HepG2 (cell line): Measurements from ENCODE around the gene CPEB3. TPM values are rescaled to one million over a fixed set of nuclear protein-coding genes. Genes with fewer than 3 reads are reported as not detected.

Source experiments
- BHLHE40 ChIP-seq: IDR thresholded peaks from 2 replicates; pipeline ENCODE4 v1.6.1; 2011; ENCODE audit warnings: low read length, improper control_type of control experiment
- CCDC6 ChIP-seq: sonication (generic); formaldehyde crosslinking; IDR thresholded peaks from 2 replicates; pipeline ENCODE4 v1.8.1; 2022; ENCODE audit warnings: mild to moderate bottlenecking, missing genetic modification reagents, moderate library complexity
- CREB3 ChIP-seq: sonication (generic); formaldehyde crosslinking; IDR thresholded peaks from 2 replicates; pipeline ENCODE4 v1.5.0; 2020; ENCODE audit warnings: missing genetic modification reagents
- HBP1 ChIP-seq: IDR thresholded peaks from 2 replicates; pipeline ENCODE4 v1.6.1; 2016; ENCODE audit warnings: low read depth, control low read depth
- HNF1A ChIP-seq, 2 experiments: sonication (generic) in 1 of 2; formaldehyde crosslinking in 1 of 2; IDR thresholded peaks; 2 replicates each; pipeline versions ENCODE4 v1.4.0 to v1.6.1; 2016 to 2020; ENCODE audit warnings: borderline replicate concordance in 1 of 2, low read depth in 1 of 2, mild to moderate bottlenecking in 1 of 2, missing genetic modification reagents in 1 of 2
- HOMEZ ChIP-seq: IDR thresholded peaks from 2 replicates; pipeline ENCODE4 v1.6.1; 2016; ENCODE audit warnings: low read depth
- IRX3 ChIP-seq: sonication (generic); formaldehyde crosslinking; IDR thresholded peaks from 2 replicates; pipeline ENCODE4 v1.8.1; 2023; ENCODE audit warnings: mild to moderate bottlenecking, low read depth, missing genetic modification reagents, borderline replicate concordance
- MED1 ChIP-seq: sonication (generic); formaldehyde crosslinking; IDR thresholded peaks from 2 replicates; pipeline ENCODE4 v1.4.0; 2020; ENCODE audit warnings: missing genetic modification reagents
- MIXL1 ChIP-seq: IDR thresholded peaks from 2 replicates; pipeline ENCODE4 v1.6.1; 2016
- NFE2 ChIP-seq: sonication (generic); formaldehyde crosslinking; IDR thresholded peaks from 2 replicates; pipeline ENCODE4 v1.4.0; 2020; ENCODE audit warnings: missing genetic modification reagents
- PAXIP1 ChIP-seq: sonication (generic); formaldehyde crosslinking; conservative IDR thresholded peaks from 2 replicates; pipeline ENCODE4 v1.4.0; 2020; ENCODE audit warnings: mild to moderate bottlenecking, missing genetic modification reagents, moderate library complexity
- POLR2AphosphoS5 ChIP-seq: IDR thresholded peaks from 2 replicates; pipeline ENCODE4 v1.6.1; 2012; ENCODE audit warnings: low read depth, low read length
- REPIN1 ChIP-seq: sonication (generic); formaldehyde crosslinking; IDR thresholded peaks from 2 replicates; pipeline ENCODE4 v1.8.0; 2022; ENCODE audit warnings: missing genetic modification reagents, low read depth, mild to moderate bottlenecking, borderline replicate concordance
- RXRB ChIP-seq: IDR thresholded peaks from 2 replicates; pipeline ENCODE4 v1.6.1; 2016; ENCODE audit warnings: borderline replicate concordance, missing genetic modification reagents, missing compliant biosample characterization
- ZNF12 ChIP-seq: sonication (generic); formaldehyde crosslinking; IDR thresholded peaks from 2 replicates; pipeline ENCODE4 v1.5.0; 2020; ENCODE audit warnings: missing genetic modification reagents
- ZNF331 ChIP-seq: sonication (generic); formaldehyde crosslinking; IDR thresholded peaks from 2 replicates; pipeline ENCODE4 v1.4.0; 2020; ENCODE audit warnings: missing genetic modification reagents
- ZNF468 ChIP-seq: sonication (generic); formaldehyde crosslinking; IDR thresholded peaks from 2 replicates; pipeline ENCODE4 v1.8.0; 2022; ENCODE audit warnings: mild to moderate bottlenecking, moderate library complexity, missing genetic modification reagents
- ZNF629 ChIP-seq: sonication (generic); formaldehyde crosslinking; conservative IDR thresholded peaks from 2 replicates; pipeline ENCODE4 v1.5.0; 2020; ENCODE audit warnings: missing genetic modification reagents
- polyA plus RNA-seq, 8 experiments: library from polyadenylated mRNA; depleted of rRNA in 3 of 8; stranded (reverse) in 7 of 8; unstranded in 1 of 8; fragments of >200 nt; fragmentation: Illumina TruSeq in 4 of 8; extraction: Trizol in 4 of 8; gene quantifications; 2 replicates each; pipeline versions ENCODE4 v1.2.1 to v1.2.3, GENCODE V29; 2011 to 2016; ENCODE audit warnings: low read depth in 4 of 8, missing spikeins in 1 of 8, mixed read lengths in 1 of 8; ENCODE audit not compliant: insufficient read depth in 1 of 8
- total RNA-seq, 5 experiments: library from RNA; depleted of rRNA; stranded (reverse); fragments of >200 nt; fragmentation: Illumina TruSeq; extraction: Trizol; gene quantifications; 2 replicates each; pipeline ENCODE4 v1.2.3, GENCODE V29; 2016; ENCODE audit warnings: low read depth in 1 of 5

Gene CPEB3
- total and polyA plus RNA-seq, 2 of the 13 experiments (the other 11 are each of a cell fraction or from before 2014, with no cell fraction given), result 0.66 to 0.70 TPM

- TF ChIP-seq RXRB (0 out of 2 replicates have a peak, but pooled peaks have one; percentile 33), IRX3 (CRISPR knock-in tag) (no peak), BHLHE40 (no peak), HBP1 (CRISPR knock-in tag) (0 out of 2 replicates have a peak, but pooled peaks have one; percentile 35), MED1 (CRISPR knock-in tag) (peak; percentile 61; the same call in 1 of the 2 replicates), ZNF12 (CRISPR knock-in tag) (peak; percentile 48; the same call in 1 of the 2 replicates), ZNF629 (CRISPR knock-in tag) (no peak), HNF1A (IDR thresholded peaks at IDR 0.05; ENCODE audit: low read depth) (no peak), HNF1A (CRISPR knock-in tag; IDR thresholded peaks at IDR 0.05; ENCODE audit: borderline replicate concordance) (peak; percentile 27; the same call in 1 of the 2 replicates), HOMEZ (no peak), ZNF468 (CRISPR knock-in tag) (no peak), CCDC6 (CRISPR knock-in tag) (no peak), CREB3 (CRISPR knock-in tag) (no peak), POLR2AphosphoS5 (no peak), PAXIP1 (CRISPR knock-in tag) (peak; percentile 71), MIXL1 (CRISPR knock-in tag) (peak; percentile 57; the same call in 1 of the 2 replicates), ZNF331 (CRISPR knock-in tag) (0 out of 2 replicates have a peak, but pooled peaks have one; percentile 49), NFE2 (no peak), REPIN1 (CRISPR knock-in tag) (no peak)
Measured at GRCh38 chr10:92111336-92111939, 179.4 kb downstream of the CPEB3 start (continued).
